ENCODE data around the gene TSPAN4. TPM values are rescaled to one million over a fixed set of nuclear protein-coding genes. Genes with fewer than 3 reads are reported as not detected.

TSPAN4 gene
- total RNA-seq, 2 donors from 2014 or later = 2.1 to 3.0 TPM

DNA sequence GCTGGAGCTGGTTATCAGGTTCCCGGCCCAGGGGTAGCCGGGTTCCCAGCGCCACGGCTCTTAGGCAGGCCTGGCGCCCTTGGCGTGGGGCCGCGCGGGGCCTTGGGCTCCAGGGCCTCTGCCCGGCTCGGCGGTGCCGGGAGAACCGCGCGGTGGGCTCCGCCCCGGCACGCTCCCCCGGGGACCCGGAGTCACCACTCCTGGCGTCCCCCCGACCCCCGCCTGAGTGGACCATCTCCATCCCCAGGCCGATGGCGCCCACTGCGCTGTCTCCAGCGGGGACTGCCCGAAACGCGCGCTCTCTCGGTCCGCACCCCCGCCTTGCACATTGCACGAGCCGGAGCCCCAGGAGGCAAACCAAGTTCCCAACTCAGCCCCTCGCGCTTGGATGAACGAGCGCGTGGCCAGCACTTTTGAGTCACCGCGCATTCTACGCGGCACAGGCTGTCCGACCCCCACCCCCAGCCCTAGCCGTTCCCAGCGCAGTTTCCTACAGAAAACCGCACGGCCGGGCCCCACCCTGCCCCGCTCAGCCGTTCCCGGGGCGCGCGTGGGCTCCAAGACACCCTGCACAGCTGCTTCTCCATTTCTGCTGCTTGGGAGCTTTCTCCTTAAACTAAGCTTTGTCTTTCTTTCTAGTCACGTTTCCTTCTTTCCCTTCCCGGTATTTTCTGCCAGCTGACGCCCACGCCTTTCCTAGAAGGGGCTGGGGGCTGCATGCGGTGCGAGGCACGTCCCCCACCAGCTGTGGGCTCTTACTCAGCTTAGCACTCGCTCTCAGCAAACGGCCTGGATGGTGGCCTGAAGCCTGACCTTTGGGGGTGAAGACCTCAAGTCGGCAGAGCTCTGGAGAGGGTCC lies 68.6 kb downstream of the TSPAN4 start:
- DNase-seq (peak in 1 of 3 donors; percentile 23), ATAC-seq (peak; percentile 46)
- H3K36me3 Mint-ChIP-seq (ENCODE audit: low read depth) = peaks cover 2% of the 10 kb centered on the region
- H3K4me3 Mint-ChIP-seq = peak overlapping the region; percentile 95
- H3K9me3 ChIP-seq (ENCODE audit: control insufficient read depth, low read length, poor library complexity, severe bottlenecking) = no peaks in the 10 kb centered on the region
- peak overlapping the region; percentile 79 for H3K27ac Mint-ChIP-seq
- peaks cover 15% of the 10 kb centered on the region for H3K4me1 Mint-ChIP-seq
- no peaks in the 10 kb centered on the region for H3K27me3 Mint-ChIP-seq

DNA sequence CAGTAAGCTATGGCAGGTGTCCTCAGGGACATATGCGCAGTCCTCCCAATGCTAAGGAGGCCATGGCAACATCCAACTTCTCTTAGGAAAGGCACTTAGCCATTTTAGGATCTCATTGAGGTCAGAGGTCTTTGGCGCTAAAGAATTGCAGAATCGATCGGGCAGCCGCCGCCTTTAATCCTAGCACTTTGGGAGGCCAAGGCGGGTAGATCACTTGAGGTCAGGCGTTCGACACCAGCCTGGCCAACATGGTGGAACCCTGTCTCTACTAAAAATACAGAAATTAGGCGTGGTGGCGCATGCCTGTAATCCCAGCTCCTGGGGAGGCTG lies 69.2 kb downstream of the TSPAN4 start:
- H3K36me3 Mint-ChIP-seq (ENCODE audit: low read depth) = peaks cover 2% of the 10 kb centered on the region
- DNase-seq = no peak
- no peaks in the 10 kb centered on the region for H3K9me3 ChIP-seq (ENCODE audit: control insufficient read depth, low read length, poor library complexity, severe bottlenecking)
- no peaks in the 10 kb centered on the region for H3K27me3 Mint-ChIP-seq
- no peak for ATAC-seq
- H3K4me1 Mint-ChIP-seq = peaks cover 15% of the 10 kb centered on the region
- peak overlapping the region; percentile 79 for H3K27ac Mint-ChIP-seq
- peak overlapping the region; percentile 95 for H3K4me3 Mint-ChIP-seq

DNA sequence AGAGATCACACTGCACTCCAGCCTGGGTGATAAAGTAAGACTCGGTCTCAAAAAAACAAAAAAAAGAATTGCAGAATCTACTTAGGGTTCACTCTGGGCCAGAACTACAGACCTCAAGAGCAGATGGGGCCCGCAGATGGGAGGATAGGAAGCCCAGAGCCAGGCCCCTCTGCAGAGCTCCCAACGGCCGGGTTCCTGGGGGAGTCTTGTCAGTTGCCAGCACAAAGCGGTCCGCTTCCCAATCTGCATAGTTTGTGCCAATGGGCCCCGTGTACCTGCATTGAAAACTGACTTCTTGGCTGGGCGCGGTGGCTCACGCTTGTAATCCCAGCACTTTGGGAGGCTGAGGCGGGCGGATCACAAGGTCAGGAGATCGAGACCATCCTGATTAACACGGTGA lies 69.6 kb downstream of the TSPAN4 start:
- H3K36me3 Mint-ChIP-seq (ENCODE audit: low read depth) = peaks cover 2% of the 10 kb centered on the region
- H3K9me3 ChIP-seq (ENCODE audit: control insufficient read depth, low read length, poor library complexity, severe bottlenecking) = no peaks in the 10 kb centered on the region
- no peaks in the 10 kb centered on the region for H3K27me3 Mint-ChIP-seq
- ATAC-seq (no peak), DNase-seq (no peak)
- peaks cover 15% of the 10 kb centered on the region for H3K4me1 Mint-ChIP-seq
- H3K4me3 Mint-ChIP-seq = no peak overlapping the region
- H3K27ac Mint-ChIP-seq = peak overlapping the region; percentile 79

DNA sequence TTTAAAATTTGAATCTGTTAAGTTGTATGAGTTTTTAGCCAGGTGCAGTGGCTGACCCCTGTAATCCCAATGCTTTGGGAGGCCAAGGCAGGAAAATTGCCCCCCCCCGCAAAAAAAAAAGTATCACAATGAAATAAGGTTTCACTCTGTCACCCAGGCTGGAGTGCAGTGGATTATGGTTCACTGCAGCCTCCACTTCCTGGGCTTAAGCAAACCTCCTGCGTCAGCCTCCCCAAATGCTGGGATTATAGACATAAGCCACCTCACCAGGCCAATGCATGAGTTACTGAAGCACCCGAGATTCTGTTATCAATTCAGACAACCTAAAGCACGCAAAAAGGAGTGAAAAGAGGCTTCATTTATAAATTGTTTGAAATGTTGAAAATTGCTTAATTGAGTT lies 70.4 kb downstream of the TSPAN4 start:
- Mint-ChIP-seq H3K27ac (no peak overlapping the region), H3K36me3 (ENCODE audit: low read depth) (peaks cover 2% of the 10 kb centered on the region), H3K4me3 (no peak overlapping the region), H3K4me1 (peaks cover 11% of the 10 kb centered on the region), H3K27me3 (no peaks in the 10 kb centered on the region)
- no peak for ATAC-seq
- no peaks in the 10 kb centered on the region for H3K9me3 ChIP-seq (ENCODE audit: control insufficient read depth, low read length, poor library complexity, severe bottlenecking)
- no peak for DNase-seq

DNA sequence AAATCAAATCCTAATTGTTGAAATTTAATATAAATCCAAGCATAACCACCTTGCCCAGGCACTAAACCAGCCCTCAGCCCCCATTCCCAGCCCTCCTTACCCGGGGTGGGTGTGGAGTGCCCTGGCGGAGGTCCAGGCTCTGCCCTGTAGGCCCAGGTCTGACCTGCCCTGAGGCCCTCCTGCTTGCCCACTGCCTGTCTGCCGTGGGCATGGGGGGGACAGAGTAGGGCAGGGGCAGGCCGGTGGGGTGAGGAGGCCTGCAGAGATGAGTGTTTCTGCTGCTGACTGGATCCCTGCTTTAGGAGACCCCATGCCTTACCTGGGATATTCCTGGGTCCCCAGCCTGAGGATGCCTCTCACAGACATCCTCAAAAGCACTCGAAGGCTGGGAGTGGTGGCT lies 71.6 kb downstream of the TSPAN4 start:
- Mint-ChIP-seq H3K36me3 (ENCODE audit: low read depth) (peaks cover 2% of the 10 kb centered on the region), H3K27ac (no peak overlapping the region), H3K27me3 (no peaks in the 10 kb centered on the region), H3K4me1 (peaks cover 6% of the 10 kb centered on the region), H3K4me3 (no peak overlapping the region)
- DNase-seq = no peak
- no peak for ATAC-seq
- no peaks in the 10 kb centered on the region for H3K9me3 ChIP-seq (ENCODE audit: control insufficient read depth, low read length, poor library complexity, severe bottlenecking)

GRCh38 chr11:914747-915501 lies 72.3 kb downstream of the TSPAN4 start:
- H3K27ac Mint-ChIP-seq = no peak overlapping the region
- H3K9me3 ChIP-seq (ENCODE audit: control insufficient read depth, low read length, poor library complexity, severe bottlenecking) = no peaks in the 10 kb centered on the region
- no peak overlapping the region for H3K4me3 Mint-ChIP-seq
- no peaks in the 10 kb centered on the region for H3K27me3 Mint-ChIP-seq
- DNase-seq = no peak
- no peak for ATAC-seq
- peaks cover 5% of the 10 kb centered on the region for H3K4me1 Mint-ChIP-seq
- peaks cover 2% of the 10 kb centered on the region for H3K36me3 Mint-ChIP-seq (ENCODE audit: low read depth)

Other genes starting within 250 kb of the TSPAN4 start
- gene IRF7, start 226.9 kb upstream of the TSPAN4 start, total RNA-seq = 10 to 100 TPM; 40.3 to 44.0 TPM
- gene CDHR5, start 217.9 kb upstream of the TSPAN4 start, total RNA-seq = not detected
- not detected for gene SCT, start 215.7 kb upstream of the TSPAN4 start, total RNA-seq
- gene DRD4, start 205.6 kb upstream of the TSPAN4 start, total RNA-seq = under 1 TPM; 0.40 to 0.89 TPM
- gene DEAF1, start 147.6 kb upstream of the TSPAN4 start, total RNA-seq = 10 to 100 TPM; 55.3 to 77.1 TPM
- gene TMEM80, start 147.0 kb upstream of the TSPAN4 start, total RNA-seq = 10 to 100 TPM; 20.8 to 21.3 TPM
- gene EPS8L2, start 136.6 kb upstream of the TSPAN4 start, total RNA-seq = 10 to 100 TPM in 1 of 2 donors, 1 to 10 TPM in 1; 6.8 to 11.7 TPM
- 100 to 1,000 TPM in 1 of 2 donors, 10 to 100 TPM in 1; 60.4 to 102 TPM for gene TALDO1, start 95.4 kb upstream of the TSPAN4 start, total RNA-seq
- 10 to 100 TPM; 36.7 to 44.3 TPM for gene GATD1, start 65.4 kb upstream of the TSPAN4 start, total RNA-seq
- under 1 TPM in 1 of 2 donors, not detected in 1; 0.63 TPM for gene CEND1, start 52.8 kb upstream of the TSPAN4 start, total RNA-seq
- 10 to 100 TPM; 16.4 to 20.3 TPM for gene SLC25A22, start 44.6 kb upstream of the TSPAN4 start, total RNA-seq
- gene PIDD1, start 37.6 kb upstream of the TSPAN4 start, total RNA-seq = 10 to 100 TPM; 26.8 to 29.7 TPM
- gene RPLP2, start 32.9 kb upstream of the TSPAN4 start, total RNA-seq = 1,000 to 10,000 TPM; 4,178 to 4,199 TPM
- gene PNPLA2, start 23.9 kb upstream of the TSPAN4 start, total RNA-seq = 100 to 1,000 TPM; 178 to 182 TPM
- 1 to 10 TPM in 1 of 2 donors, under 1 TPM in 1; 0.47 to 1.0 TPM for gene CRACR2B, start 14.9 kb upstream of the TSPAN4 start, total RNA-seq
- 10 to 100 TPM; 54.9 to 67.3 TPM for gene CD151, start 9.9 kb upstream of the TSPAN4 start, total RNA-seq
- gene POLR2L, start 323 bp upstream of the TSPAN4 start, total RNA-seq = 10 to 100 TPM; 38.5 to 40.5 TPM
- 10 to 100 TPM; 23.4 to 28.8 TPM for gene CHID1, start 68.0 kb downstream of the TSPAN4 start, total RNA-seq
- 10 to 100 TPM; 71.1 to 74.0 TPM for gene AP2A2, start 83.0 kb downstream of the TSPAN4 start, total RNA-seq
- gene MUC6, start 193.9 kb downstream of the TSPAN4 start, total RNA-seq = not detected
- gene MUC2, start 232.0 kb downstream of the TSPAN4 start, total RNA-seq = not detected

Data from T-helper 17 cell (primary cell).